ENCODE measurements around the gene TMIE.

TMIE gene

GRCh38 chr3:46725621-46726314, 24.6 kb downstream of the TMIE start:
- H3K4me3 ChIP-seq (ENCODE audit: low read depth, low read length) = no peak overlapping the region
- TF ChIP-seq CTCF (IDR thresholded peaks at IDR 0.05; ENCODE audit: insufficient read depth, low read length, missing control alignments) = no peak
- POLR2A ChIA-PET = no interaction called here
- CTCF ChIA-PET = interaction anchor here (1.3 kb wide), 1 partner anchor 184 kb away, joined by 7 read pairs; no protein-coding TSS in a partner anchor
- no peak for DNase-seq (ENCODE audit: low read depth, low spot score)

- no peak overlapping the region for H3K4me3 ChIP-seq (ENCODE audit: low read depth, low read length)
- ChIA-PET CTCF (interaction anchor here (0.5 to 1.0 kb wide), 5 partner anchors 24 to 359 kb away, joined by 3 to 4 read pairs (median 3); no protein-coding TSS in a partner anchor), POLR2A (no interaction called here)
- no peak for TF ChIP-seq CTCF (IDR thresholded peaks at IDR 0.05; ENCODE audit: insufficient read depth, low read length, missing control alignments)
- DNase-seq (ENCODE audit: low read depth, low spot score) = no peak
These were observed 27.8 kb downstream of the TMIE start for GRCh38 chr3:46729038-46729437.

DNA sequence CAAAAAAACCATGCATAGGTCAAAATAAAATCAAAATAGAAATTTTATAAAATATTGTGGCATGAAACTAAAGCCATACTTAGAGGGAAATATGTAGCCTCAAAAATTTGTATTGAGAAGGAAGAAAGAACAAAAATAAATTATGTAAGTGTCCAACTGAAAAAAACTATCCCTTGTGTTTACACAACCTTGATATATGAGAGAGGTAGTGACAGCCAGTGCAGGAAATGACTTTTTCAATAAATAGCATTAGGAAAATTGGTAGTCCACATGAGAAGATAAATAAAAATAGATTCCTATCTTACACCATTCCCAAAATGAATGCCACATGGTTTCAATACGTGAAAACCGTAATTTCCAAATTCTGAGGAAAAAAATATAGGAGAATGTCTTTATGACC, 29.6 kb downstream of the TMIE start:
- CTCF ChIA-PET = no interaction called here
- TF ChIP-seq CTCF (IDR thresholded peaks at IDR 0.05; ENCODE audit: insufficient read depth, low read length, missing control alignments) = no peak
- no peak for DNase-seq (ENCODE audit: low read depth, low spot score)
- POLR2A ChIA-PET = no interaction called here
- no peak overlapping the region for H3K4me3 ChIP-seq (ENCODE audit: low read depth, low read length)

- DNase-seq (ENCODE audit: low read depth, low spot score) = no peak
- H3K4me3 ChIP-seq (ENCODE audit: low read depth, low read length) = no peak overlapping the region
- CTCF ChIA-PET = no interaction called here
- no peak for TF ChIP-seq CTCF (IDR thresholded peaks at IDR 0.05; ENCODE audit: insufficient read depth, low read length, missing control alignments)
- POLR2A ChIA-PET = no interaction called here
These were observed 30.6 kb downstream of the TMIE start for GRCh38 chr3:46731795-46732194.

GRCh38 chr3:46733026-46733800, 32.0 kb downstream of the TMIE start:
- ChIA-PET CTCF (no interaction called here), POLR2A (no interaction called here)
- no peak for DNase-seq (ENCODE audit: low read depth, low spot score)
- no peak for TF ChIP-seq CTCF (IDR thresholded peaks at IDR 0.05; ENCODE audit: insufficient read depth, low read length, missing control alignments)
- no peak overlapping the region for H3K4me3 ChIP-seq (ENCODE audit: low read depth, low read length)

DNA sequence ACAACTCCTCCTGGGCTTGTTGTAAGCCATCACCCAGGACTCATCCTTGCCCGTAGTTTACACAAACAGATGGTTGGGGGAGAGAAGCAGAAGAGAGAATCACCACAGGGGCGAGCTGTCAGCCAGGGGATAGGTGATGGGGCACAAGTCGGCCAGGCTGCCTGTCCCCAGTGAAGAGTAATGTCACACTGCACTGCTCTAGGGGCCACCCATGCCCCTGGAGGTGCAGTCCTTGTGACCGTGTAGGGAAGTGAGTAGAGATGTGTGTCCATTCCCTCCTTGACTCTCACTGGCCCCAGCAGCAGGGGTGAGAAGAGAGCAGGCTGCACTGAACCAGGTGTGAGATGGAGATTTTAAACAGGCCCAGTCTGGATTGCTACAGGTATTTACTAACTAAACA, 33.6 kb downstream of the TMIE start:
- DNase-seq (ENCODE audit: low read depth, low spot score) = no peak
- POLR2A ChIA-PET = no interaction called here
- TF ChIP-seq CTCF (IDR thresholded peaks at IDR 0.05; ENCODE audit: insufficient read depth, low read length, missing control alignments) = no peak
- CTCF ChIA-PET = interaction anchor here (1.0 kb wide), 1 partner anchor 29 kb away, joined by 3 read pairs; no protein-coding TSS in a partner anchor
- no peak overlapping the region for H3K4me3 ChIP-seq (ENCODE audit: low read depth, low read length)

Measured in AG04449 (cell line).